GM19099 (cell line): ENCODE results near the gene GABRG2.

ENCODE experiments used
- POLR2A ChIP-seq: IDR thresholded peaks from 3 replicates; pipeline ENCODE4 v1.6.1; 2011; ENCODE audit warnings: low read depth; ENCODE audit not compliant: insufficient read length; ENCODE audit errors: extremely low read depth

The GABRG2 gene

GRCh38 chr5:162067655-162068411 lies at the start of gene GABRG2:
TSS of gene GABRG2 (plus strand) at chr5:162067773. CDS start at chr5:162068000, 227 bp downstream.
- no peak for TF ChIP-seq POLR2A

DNA sequence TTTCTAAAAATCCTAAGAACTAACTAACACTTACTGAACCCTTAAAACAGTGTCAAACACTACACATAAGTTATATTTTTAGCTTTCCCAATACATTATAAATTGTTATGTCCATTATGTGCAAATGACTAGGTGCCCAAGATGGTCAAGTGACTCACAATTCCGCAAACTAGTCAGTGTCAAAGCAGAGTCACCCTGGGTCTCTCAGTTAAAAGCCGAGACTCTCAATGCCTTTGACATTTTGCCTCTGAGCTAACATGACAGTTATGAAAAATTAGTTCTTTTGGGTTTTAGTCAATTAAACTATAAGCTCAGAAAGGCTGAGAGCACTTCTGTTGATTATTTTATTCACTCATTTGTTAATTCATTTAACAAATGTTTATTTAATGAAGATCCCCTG lies 42.3 kb upstream of the GABRG2 start:
- no peak for TF ChIP-seq POLR2A

- no peak for TF ChIP-seq POLR2A
Observed at GRCh38 chr5:162026803-162027202, 40.8 kb upstream of the GABRG2 start.

DNA sequence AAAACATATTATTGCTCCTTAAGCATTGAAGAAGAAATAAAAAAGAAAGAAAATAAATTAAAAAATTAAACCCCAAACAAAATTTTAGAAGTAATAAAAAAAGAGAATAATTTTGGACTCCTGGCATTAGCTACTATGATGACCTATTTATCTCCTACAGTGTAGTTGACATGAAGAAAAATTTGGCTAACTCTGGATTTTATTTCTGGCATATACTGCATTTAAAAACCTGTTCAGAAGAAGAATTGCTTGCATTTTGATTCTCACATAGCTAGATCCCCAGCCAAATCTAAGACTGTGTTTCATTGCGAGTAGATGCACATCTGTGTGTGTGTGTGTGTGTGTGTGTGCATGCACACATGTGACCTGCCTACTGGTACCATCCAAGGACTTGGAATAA lies 30.1 kb upstream of the GABRG2 start:
- no peak for TF ChIP-seq POLR2A

DNA sequence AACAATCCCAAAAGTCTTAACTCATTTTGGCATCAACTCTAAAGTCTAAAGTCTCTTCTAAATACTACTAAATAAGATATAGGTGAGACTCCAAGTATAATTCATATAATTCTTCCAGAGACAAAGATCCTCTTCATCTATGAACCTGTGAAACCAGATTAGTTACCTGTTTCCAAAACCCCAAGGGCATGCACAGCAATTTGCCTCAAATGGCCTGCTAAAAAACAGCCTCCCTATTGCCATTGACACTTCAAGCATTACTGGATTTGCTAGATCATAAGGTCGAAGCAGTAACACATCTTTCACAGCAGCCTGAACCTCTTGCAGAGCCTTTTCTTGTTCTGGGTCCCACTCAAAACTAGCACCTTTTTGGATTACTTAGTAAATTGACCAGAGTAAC lies 20.3 kb upstream of the GABRG2 start:
- no peak for TF ChIP-seq POLR2A

- TF ChIP-seq POLR2A: no peak
Observed at GRCh38 chr5:162052676-162053075, 14.9 kb upstream of the GABRG2 start.

DNA sequence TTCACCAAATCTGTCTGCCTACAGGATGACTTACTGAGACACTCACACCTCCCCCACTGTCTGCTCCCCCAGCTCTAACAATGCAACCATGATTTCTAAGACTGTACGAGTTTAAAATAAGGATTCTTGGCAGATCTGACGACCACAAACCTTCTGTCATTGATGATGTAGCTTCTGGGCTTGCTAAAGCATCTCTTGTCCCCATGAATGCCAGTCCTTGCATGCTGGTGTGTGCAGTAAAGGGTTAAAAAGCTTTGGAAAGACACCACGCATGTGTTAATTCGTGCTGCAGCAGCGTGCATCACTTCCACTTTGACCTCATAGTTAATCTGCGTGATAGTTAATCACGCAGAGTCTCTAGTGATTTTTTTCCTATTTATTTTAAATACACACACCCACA lies 411 bp upstream of the GABRG2 start:
- no peak for TF ChIP-seq POLR2A

DNA sequence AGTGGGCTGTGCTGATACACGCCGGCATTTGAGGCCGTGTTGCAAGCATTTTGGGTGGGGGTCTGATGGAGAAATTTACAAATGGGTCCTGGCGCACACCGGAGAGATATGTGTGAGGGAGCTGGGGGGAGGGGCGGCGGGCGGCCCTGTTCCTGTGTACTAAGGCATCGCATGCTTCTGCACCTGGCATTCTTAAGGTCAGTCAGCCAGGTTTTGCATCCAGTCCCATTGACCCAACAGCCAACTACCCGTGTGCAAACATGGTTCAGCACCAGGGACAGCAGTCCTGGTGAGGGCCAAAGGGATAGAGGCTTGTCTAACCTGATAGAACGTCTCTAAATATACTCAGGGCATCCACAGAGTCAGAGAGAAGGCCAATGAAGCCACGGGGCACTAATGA lies 839 bp downstream of the GABRG2 start:
- no peak for TF ChIP-seq POLR2A

DNA sequence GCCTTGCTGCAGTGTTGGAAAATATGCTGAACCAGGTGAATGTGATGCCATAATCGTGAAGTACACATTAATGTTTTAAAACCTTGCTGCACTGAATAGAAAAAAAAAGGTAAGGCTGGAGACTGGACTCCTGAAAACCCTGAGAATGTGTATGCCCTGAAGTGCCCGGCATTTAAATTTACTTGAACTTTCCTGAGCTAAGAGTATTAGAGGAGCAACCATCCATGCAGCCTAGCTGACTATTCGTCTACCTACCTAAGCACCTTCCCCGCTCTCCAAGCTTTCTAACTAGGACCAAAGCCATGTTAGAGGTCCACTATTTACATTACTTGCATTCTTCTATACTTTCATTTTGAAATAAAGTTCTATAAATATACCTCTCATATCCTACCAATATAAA lies 1.4 kb downstream of the GABRG2 start:
- no peak for TF ChIP-seq POLR2A

DNA sequence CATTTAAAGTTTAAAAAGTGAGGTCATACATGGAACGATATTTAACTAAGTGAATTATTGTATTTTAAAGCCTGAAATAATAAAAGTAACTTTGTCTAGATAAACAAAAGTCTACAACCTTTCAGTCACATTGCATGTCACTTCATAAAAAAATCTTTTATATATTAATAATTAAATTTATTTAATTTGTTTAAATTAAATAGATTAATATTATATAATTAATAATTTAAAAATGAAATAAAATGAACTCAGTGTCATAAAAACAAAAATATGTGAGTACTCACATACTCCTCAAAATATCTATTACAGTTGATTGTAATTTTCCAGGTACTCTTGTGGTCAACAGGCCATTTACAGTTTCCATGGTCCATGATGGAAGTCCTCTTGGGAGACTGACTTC lies 11.2 kb downstream of the GABRG2 start:
- no peak for TF ChIP-seq POLR2A

- no peak for TF ChIP-seq POLR2A
Observed at GRCh38 chr5:162091336-162091735, 23.8 kb downstream of the GABRG2 start.

DNA sequence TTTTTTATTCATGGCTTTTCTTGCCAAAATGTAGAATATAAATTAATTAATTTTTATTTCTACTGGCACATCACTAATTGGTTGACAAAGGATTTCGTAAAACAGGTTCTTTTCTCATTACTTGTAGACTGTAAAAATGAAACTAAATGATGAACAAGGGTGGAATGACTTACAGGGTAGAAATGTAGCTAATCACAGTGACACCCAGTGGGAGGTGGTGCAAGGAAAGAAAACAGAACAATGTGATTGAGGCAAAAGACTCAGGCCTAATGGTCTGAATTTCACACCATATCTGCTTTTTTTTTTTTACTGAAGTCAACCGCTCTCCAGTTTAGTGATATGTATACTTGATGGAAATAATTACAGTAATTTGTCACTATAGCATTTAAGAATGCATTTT lies 28.9 kb downstream of the GABRG2 start:
- TF ChIP-seq POLR2A: no peak

- TF ChIP-seq POLR2A: no peak
Observed at GRCh38 chr5:162107591-162107990, 40.0 kb downstream of the GABRG2 start.

- no peak for TF ChIP-seq POLR2A
Observed at GRCh38 chr5:162119801-162120200, 52.2 kb downstream of the GABRG2 start.

DNA sequence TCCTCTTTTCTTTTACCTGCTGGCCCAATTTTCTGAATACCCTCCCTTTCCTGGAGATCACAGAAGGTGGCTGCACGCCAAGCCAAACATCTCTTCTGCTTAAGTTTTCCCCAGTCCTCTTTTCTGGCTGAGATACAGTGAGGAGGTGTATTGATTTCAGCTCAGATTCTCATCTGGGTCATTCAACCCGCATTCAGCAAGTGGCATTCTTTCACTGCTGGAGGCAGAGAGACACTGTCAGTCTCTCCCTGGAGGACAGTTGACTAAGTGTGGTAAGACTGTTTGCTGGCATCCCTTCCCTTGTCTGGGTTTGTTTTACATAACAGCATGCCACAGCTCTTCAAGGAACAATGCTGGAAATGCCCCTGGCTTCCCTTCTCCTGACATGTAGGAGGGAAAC lies 60.5 kb downstream of the GABRG2 start:
- no peak for TF ChIP-seq POLR2A

DNA sequence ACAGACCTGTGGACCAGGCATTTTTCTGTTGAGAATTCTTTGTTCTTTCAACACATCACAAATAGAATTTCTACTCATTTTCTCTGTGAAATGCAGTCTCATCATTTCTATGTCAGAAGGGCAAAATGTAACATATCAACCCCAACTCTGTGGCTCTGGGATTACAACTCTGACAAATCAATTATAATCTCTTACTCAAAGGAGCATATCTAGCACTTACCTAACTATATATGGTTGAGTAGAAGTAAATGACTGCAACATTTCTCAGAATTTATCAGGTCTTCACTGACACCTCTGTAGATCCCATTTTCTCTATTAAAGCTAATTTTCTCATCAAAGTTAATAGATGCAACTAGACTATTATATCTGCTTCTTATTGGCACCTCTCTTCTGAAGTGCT lies 64.8 kb downstream of the GABRG2 start:
- TF ChIP-seq POLR2A: no peak

GRCh38 chr5:162139190-162139589 lies 71.6 kb downstream of the GABRG2 start:
- no peak for TF ChIP-seq POLR2A
